ENCODE data around the gene PACSIN2. TPM values are rescaled to one million over a fixed set of nuclear protein-coding genes. Genes with fewer than 3 reads are reported as not detected.

Gene PACSIN2
- total RNA-seq, 1 experiment from 2014 or later: 70.5 TPM

GRCh38 chr22:43000441-43001175 is 14.3 kb downstream of the PACSIN2 start (continued):
- TF ChIP-seq MAX (CRISPR knock-in tag; IDR thresholded peaks at IDR 0.05): no peak
- no peak for TF ChIP-seq ESRRA (CRISPR knock-in tag; IDR thresholded peaks at IDR 0.05; ENCODE audit: borderline replicate concordance)
- no peak for TF ChIP-seq HMGA2 (CRISPR knock-in tag; IDR thresholded peaks at IDR 0.05)
- TF ChIP-seq KAT7 (CRISPR knock-in tag; IDR thresholded peaks at IDR 0.05; ENCODE audit: borderline replicate concordance): no peak
- TF ChIP-seq USF1 (CRISPR knock-in tag; IDR thresholded peaks at IDR 0.05): no peak

GRCh38 chr22:42997582-42998090 is 17.3 kb downstream of the PACSIN2 start:
- TF ChIP-seq TP53 (CRISPR knock-in tag; IDR thresholded peaks at IDR 0.05): no peak
- TF ChIP-seq ZNF232 (CRISPR knock-in tag; IDR thresholded peaks at IDR 0.05): no peak
- TF ChIP-seq RELA (CRISPR knock-in tag; IDR thresholded peaks at IDR 0.05; ENCODE audit: borderline replicate concordance): no peak
- TF ChIP-seq HMGA2 (CRISPR knock-in tag; IDR thresholded peaks at IDR 0.05): no peak
- no peak for TF ChIP-seq KAT7 (CRISPR knock-in tag; IDR thresholded peaks at IDR 0.05; ENCODE audit: borderline replicate concordance)
- TF ChIP-seq ATF1 (CRISPR knock-in tag; IDR thresholded peaks at IDR 0.05): no peak
- TF ChIP-seq IRF1 (CRISPR knock-in tag; IDR thresholded peaks at IDR 0.05): no peak
- TF ChIP-seq SMAD3 (CRISPR knock-in tag; IDR thresholded peaks at IDR 0.05; ENCODE audit: borderline replicate concordance): no peak
- TF ChIP-seq SOX15 (CRISPR knock-in tag; IDR thresholded peaks at IDR 0.05): no peak
- no peak for TF ChIP-seq PRDM15 (CRISPR knock-in tag; IDR thresholded peaks at IDR 0.05)
- no peak for TF ChIP-seq FOXK1 (CRISPR knock-in tag; IDR thresholded peaks at IDR 0.05)
- TF ChIP-seq NFATC4 (CRISPR knock-in tag; IDR thresholded peaks at IDR 0.05): no peak
- no peak for TF ChIP-seq ZNF423 (CRISPR knock-in tag; IDR thresholded peaks at IDR 0.05)
- TF ChIP-seq E2F5 (CRISPR knock-in tag; IDR thresholded peaks at IDR 0.05): no peak
- TF ChIP-seq ATF2 (CRISPR knock-in tag; IDR thresholded peaks at IDR 0.05; ENCODE audit: borderline replicate concordance, low read depth): no peak
- no peak for TF ChIP-seq E2F4 (CRISPR knock-in tag; IDR thresholded peaks at IDR 0.05; ENCODE audit: borderline replicate concordance, low read depth)
- no peak for TF ChIP-seq ESRRA (CRISPR knock-in tag; IDR thresholded peaks at IDR 0.05; ENCODE audit: borderline replicate concordance)
- TF ChIP-seq STAT6 (CRISPR knock-in tag; conservative IDR thresholded peaks at IDR 0.05; ENCODE audit: low read depth): no peak
- TF ChIP-seq USF2 (CRISPR knock-in tag; IDR thresholded peaks at IDR 0.05): no peak
- H3K9me3 Mint-ChIP-seq: peaks cover 13% of the 10 kb centered on the region
- H3K4me1 Mint-ChIP-seq: peaks cover 58% of the 10 kb centered on the region
- H3K27me3 Mint-ChIP-seq (ENCODE audit: low read depth): no peaks in the 10 kb centered on the region
- H3K36me3 Mint-ChIP-seq: peaks cover 16% of the 10 kb centered on the region
- ATAC-seq (no peak), DNase-seq (ENCODE audit: low spot score) (no peak)
- POLR2A ChIA-PET: no interaction called here
- CTCF ChIA-PET: no interaction called here
- H3K4me3 Mint-ChIP-seq: no peak overlapping the region
- H3K27ac Mint-ChIP-seq: peak overlapping the region; percentile 77
